HepG2 (cell line): ENCODE results near the gene MTSS2. TPM values are rescaled to one million over a fixed set of nuclear protein-coding genes. Genes with fewer than 3 reads are reported as not detected.

Experiments used
- ETV6 ChIP-seq: sonication (generic); formaldehyde crosslinking; conservative IDR thresholded peaks from 2 replicates; pipeline ENCODE4 v1.4.0; 2020; ENCODE audit warnings: missing genetic modification reagents
- HIC2 ChIP-seq: sonication (generic); formaldehyde crosslinking; IDR thresholded peaks from 2 replicates; pipeline ENCODE4 v1.9.0; 2022; ENCODE audit warnings: low read depth, missing genetic modification reagents
- IKZF4 ChIP-seq: sonication (generic); formaldehyde crosslinking; IDR thresholded peaks from 2 replicates; pipeline ENCODE4 v1.5.1; 2020; ENCODE audit warnings: borderline replicate concordance, mild to moderate bottlenecking, low read depth, missing genetic modification reagents; ENCODE audit errors: not compliant biosample characterization
- MYC ChIP-seq: sonication (generic); formaldehyde crosslinking; IDR thresholded peaks from 2 replicates; pipeline ENCODE4 v1.9.0; 2021; ENCODE audit warnings: missing genetic modification reagents, borderline replicate concordance
- MZF1 ChIP-seq: sonication (generic); formaldehyde crosslinking; IDR thresholded peaks from 2 replicates; pipeline ENCODE4 v1.8.1; 2023; ENCODE audit warnings: mild to moderate bottlenecking, missing genetic modification reagents, borderline replicate concordance
- POLR2A ChIP-seq, 2 experiments: IDR thresholded peaks; 2 replicates each; pipeline ENCODE4 v1.6.1; 2011; ENCODE audit warnings: low read depth in 2 of 2, low read length in 2 of 2, mild to moderate bottlenecking in 1 of 2, moderate library complexity in 1 of 2; ENCODE audit not compliant: insufficient read depth in 1 of 2
- SCMH1 ChIP-seq: sonication (generic); formaldehyde crosslinking; IDR thresholded peaks from 2 replicates; pipeline ENCODE4 v1.9.0; 2021; ENCODE audit warnings: missing genetic modification reagents, mild to moderate bottlenecking, borderline replicate concordance
- THAP11 ChIP-seq: IDR thresholded peaks from 2 replicates; pipeline ENCODE4 v1.6.1; 2016; ENCODE audit warnings: missing biosample characterization, missing genetic modification reagents
- TRAFD1 ChIP-seq: sonication (generic); formaldehyde crosslinking; IDR thresholded peaks from 2 replicates; pipeline ENCODE4 v1.5.1; 2020; ENCODE audit warnings: missing genetic modification reagents, mild to moderate bottlenecking, borderline replicate concordance
- TSC22D2 ChIP-seq: sonication (generic); formaldehyde crosslinking; IDR thresholded peaks from 2 replicates; pipeline ENCODE4 v1.5.1; 2020; ENCODE audit warnings: missing genetic modification reagents, mild to moderate bottlenecking, borderline replicate concordance
- ZFYVE20 ChIP-seq: sonication (generic); formaldehyde crosslinking; IDR thresholded peaks from 2 replicates; pipeline ENCODE4 v1.8.0; 2023; ENCODE audit warnings: low read depth, mild to moderate bottlenecking, moderate library complexity, missing genetic modification reagents, borderline replicate concordance
- ZMYM2 ChIP-seq: sonication (generic); formaldehyde crosslinking; IDR thresholded peaks from 2 replicates; pipeline ENCODE4 v1.8.0; 2022; ENCODE audit warnings: mild to moderate bottlenecking, missing genetic modification reagents
- ZNF136 ChIP-seq: sonication (generic); formaldehyde crosslinking; IDR thresholded peaks from 2 replicates; pipeline ENCODE4 v1.8.1; 2022; ENCODE audit warnings: low read depth, mild to moderate bottlenecking, moderate library complexity, missing genetic modification reagents
- ZNF234 ChIP-seq: sonication (generic); formaldehyde crosslinking; conservative IDR thresholded peaks from 2 replicates; pipeline ENCODE4 v1.5.1; 2020; ENCODE audit warnings: mild to moderate bottlenecking, missing genetic modification reagents
- ZNF33B ChIP-seq: sonication (generic); formaldehyde crosslinking; IDR thresholded peaks from 2 replicates; pipeline ENCODE4 v1.5.1; 2020; ENCODE audit warnings: mild to moderate bottlenecking, missing genetic modification reagents
- ZNF512 ChIP-seq: sonication (generic); formaldehyde crosslinking; IDR thresholded peaks from 2 replicates; pipeline ENCODE4 v1.4.0; 2020; ENCODE audit warnings: mild to moderate bottlenecking, missing genetic modification reagents
- ZNF557 ChIP-seq: sonication (generic); formaldehyde crosslinking; IDR thresholded peaks from 2 replicates; pipeline ENCODE4 v1.4.0; 2020; ENCODE audit warnings: missing genetic modification reagents
- polyA plus RNA-seq, 8 experiments: library from polyadenylated mRNA; depleted of rRNA in 3 of 8; stranded (reverse) in 7 of 8; unstranded in 1 of 8; fragments of >200 nt; fragmentation: Illumina TruSeq in 4 of 8; extraction: Trizol in 4 of 8; gene quantifications; 2 replicates each; pipeline versions ENCODE4 v1.2.1 to v1.2.3, GENCODE V29; 2011 to 2016; ENCODE audit warnings: low read depth in 4 of 8, missing spikeins in 1 of 8, mixed read lengths in 1 of 8; ENCODE audit not compliant: insufficient read depth in 1 of 8
- total RNA-seq, 5 experiments: library from RNA; depleted of rRNA; stranded (reverse); fragments of >200 nt; fragmentation: Illumina TruSeq; extraction: Trizol; gene quantifications; 2 replicates each; pipeline ENCODE4 v1.2.3, GENCODE V29; 2016; ENCODE audit warnings: low read depth in 1 of 5
- TF ChIP-seq, protein P1 (sequence below): sonication (generic); formaldehyde crosslinking; IDR thresholded peaks from 2 replicates; pipeline ENCODE4 v1.4.0; 2020; ENCODE audit warnings: missing genetic modification reagents
- TF ChIP-seq, protein P2 (sequence below): sonication (generic); formaldehyde crosslinking; IDR thresholded peaks from 2 replicates; pipeline ENCODE4 v1.5.1; 2020; ENCODE audit warnings: mild to moderate bottlenecking, missing genetic modification reagents, moderate library complexity

The MTSS2 gene
- total and polyA plus RNA-seq, 2 of the 13 experiments (the other 11 are each of a cell fraction or from before 2014, with no cell fraction given): 132 to 242 TPM

- TF ChIP-seq, protein P1, sequence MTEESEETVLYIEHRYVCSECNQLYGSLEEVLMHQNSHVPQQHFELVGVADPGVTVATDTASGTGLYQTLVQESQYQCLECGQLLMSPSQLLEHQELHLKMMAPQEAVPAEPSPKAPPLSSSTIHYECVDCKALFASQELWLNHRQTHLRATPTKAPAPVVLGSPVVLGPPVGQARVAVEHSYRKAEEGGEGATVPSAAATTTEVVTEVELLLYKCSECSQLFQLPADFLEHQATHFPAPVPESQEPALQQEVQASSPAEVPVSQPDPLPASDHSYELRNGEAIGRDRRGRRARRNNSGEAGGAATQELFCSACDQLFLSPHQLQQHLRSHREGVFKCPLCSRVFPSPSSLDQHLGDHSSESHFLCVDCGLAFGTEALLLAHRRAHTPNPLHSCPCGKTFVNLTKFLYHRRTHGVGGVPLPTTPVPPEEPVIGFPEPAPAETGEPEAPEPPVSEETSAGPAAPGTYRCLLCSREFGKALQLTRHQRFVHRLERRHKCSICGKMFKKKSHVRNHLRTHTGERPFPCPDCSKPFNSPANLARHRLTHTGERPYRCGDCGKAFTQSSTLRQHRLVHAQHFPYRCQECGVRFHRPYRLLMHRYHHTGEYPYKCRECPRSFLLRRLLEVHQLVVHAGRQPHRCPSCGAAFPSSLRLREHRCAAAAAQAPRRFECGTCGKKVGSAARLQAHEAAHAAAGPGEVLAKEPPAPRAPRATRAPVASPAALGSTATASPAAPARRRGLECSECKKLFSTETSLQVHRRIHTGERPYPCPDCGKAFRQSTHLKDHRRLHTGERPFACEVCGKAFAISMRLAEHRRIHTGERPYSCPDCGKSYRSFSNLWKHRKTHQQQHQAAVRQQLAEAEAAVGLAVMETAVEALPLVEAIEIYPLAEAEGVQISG (CRISPR knock-in tag): peak; percentile 65
- TF ChIP-seq ZNF136 (CRISPR knock-in tag) (peak; percentile 97; the same call in 1 of the 2 replicates), SCMH1 (CRISPR knock-in tag) (no peak), MZF1 (CRISPR knock-in tag) (peak; percentile 97), TRAFD1 (no peak; the same call in 1 of the 2 replicates), ETV6 (CRISPR knock-in tag) (0 out of 2 replicates have a peak, but pooled peaks have one; percentile 45), ZMYM2 (CRISPR knock-in tag) (0 out of 2 replicates have a peak, but pooled peaks have one; percentile 36), MYC (CRISPR knock-in tag) (peak; percentile 91), ZNF33B (CRISPR knock-in tag) (peak; percentile 97), HIC2 (CRISPR knock-in tag) (peak; percentile 49; the same call in 1 of the 2 replicates), ZNF557 (CRISPR knock-in tag) (peak; percentile 42; the same call in 1 of the 2 replicates), POLR2A (IDR thresholded peaks at IDR 0.05; ENCODE audit: insufficient read depth in 1 of 2, low read depth in 2 of 2, low read length in 2 of 2) (peak in 1 of 2 experiments; percentile 43; a peak in 2 of 4 replicates), ZNF234 (no peak), ZFYVE20 (CRISPR knock-in tag) (peak; percentile 92; the same call in 1 of the 2 replicates), IKZF4 (peak; percentile 49), TSC22D2 (CRISPR knock-in tag) (0 out of 2 replicates have a peak, but pooled peaks have one; percentile 16), ZNF512 (CRISPR knock-in tag) (peak; percentile 76; the same call in 1 of the 2 replicates), THAP11 (CRISPR knock-in tag) (peak; percentile 48; the same call in 1 of the 2 replicates)
- TF ChIP-seq, protein P2, sequence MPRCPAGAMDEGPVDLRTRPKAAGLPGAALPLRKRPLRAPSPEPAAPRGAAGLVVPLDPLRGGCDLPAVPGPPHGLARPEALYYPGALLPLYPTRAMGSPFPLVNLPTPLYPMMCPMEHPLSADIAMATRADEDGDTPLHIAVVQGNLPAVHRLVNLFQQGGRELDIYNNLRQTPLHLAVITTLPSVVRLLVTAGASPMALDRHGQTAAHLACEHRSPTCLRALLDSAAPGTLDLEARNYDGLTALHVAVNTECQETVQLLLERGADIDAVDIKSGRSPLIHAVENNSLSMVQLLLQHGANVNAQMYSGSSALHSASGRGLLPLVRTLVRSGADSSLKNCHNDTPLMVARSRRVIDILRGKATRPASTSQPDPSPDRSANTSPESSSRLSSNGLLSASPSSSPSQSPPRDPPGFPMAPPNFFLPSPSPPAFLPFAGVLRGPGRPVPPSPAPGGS (CRISPR knock-in tag): peak; percentile 96
Observed at GRCh38 chr16:70656712-70657263, 29.1 kb downstream of the MTSS2 start (continued).
